Measurements from ENCODE around the gene TMEM120B.

The TMEM120B gene

DNA sequence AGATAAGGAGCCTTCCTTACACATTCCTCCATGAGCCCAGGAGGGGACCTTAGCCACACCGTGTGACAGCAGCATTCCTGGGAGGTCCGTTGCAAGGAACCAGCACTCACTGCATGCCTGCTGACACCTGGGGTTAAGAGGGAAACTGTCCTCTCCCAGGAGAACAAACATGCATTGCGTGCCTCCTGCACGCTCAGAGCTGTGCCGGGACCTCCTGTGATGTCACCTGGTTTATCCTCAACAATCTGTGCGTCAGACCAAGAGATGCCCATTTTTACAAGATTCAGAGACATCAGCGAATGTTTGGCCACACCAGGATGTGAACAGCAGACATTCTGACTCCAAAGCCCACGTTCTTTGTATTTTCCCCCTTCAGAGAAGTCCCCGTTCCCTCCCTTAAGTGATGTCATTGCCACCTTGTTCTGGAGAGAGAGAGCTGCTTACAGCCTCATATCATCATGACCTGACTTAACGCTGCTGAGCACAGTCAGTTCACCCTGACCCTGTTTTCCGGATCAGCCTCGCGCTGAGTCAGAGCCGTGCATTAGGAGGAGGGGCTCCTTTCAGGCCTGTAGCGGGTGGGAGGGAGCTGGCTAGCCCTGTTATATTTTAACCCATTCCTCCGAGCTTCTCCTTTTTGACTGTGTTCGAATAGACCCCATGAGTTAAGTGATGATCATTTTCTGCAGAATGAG is 36.2 kb downstream of the TMEM120B start:
- Histone ChIP-seq H4K20me1 (ENCODE audit: insufficient read depth) (no peaks in the 10 kb centered on the region), H2AFZ (ENCODE audit: low read depth) (no peak overlapping the region), H3K27me3 (ENCODE audit: insufficient read depth, low read depth) (no peaks in the 10 kb centered on the region), H3K79me2 (ENCODE audit: insufficient read depth, low read depth) (no peaks in the 10 kb centered on the region), H3K27ac (no peak overlapping the region), H3K4me3 (IDR thresholded peaks at IDR 0.05; ENCODE audit: insufficient read depth, low read depth, low read length) (no peak overlapping the region), H3K9ac (no peak overlapping the region), H3K4me1 (ENCODE audit: low read depth, poor library complexity, severe bottlenecking) (no peaks in the 10 kb centered on the region), H3K4me2 (no peak overlapping the region), H3K36me3 (ENCODE audit: insufficient read depth) (no peaks in the 10 kb centered on the region)
- TF ChIP-seq, protein P1, sequence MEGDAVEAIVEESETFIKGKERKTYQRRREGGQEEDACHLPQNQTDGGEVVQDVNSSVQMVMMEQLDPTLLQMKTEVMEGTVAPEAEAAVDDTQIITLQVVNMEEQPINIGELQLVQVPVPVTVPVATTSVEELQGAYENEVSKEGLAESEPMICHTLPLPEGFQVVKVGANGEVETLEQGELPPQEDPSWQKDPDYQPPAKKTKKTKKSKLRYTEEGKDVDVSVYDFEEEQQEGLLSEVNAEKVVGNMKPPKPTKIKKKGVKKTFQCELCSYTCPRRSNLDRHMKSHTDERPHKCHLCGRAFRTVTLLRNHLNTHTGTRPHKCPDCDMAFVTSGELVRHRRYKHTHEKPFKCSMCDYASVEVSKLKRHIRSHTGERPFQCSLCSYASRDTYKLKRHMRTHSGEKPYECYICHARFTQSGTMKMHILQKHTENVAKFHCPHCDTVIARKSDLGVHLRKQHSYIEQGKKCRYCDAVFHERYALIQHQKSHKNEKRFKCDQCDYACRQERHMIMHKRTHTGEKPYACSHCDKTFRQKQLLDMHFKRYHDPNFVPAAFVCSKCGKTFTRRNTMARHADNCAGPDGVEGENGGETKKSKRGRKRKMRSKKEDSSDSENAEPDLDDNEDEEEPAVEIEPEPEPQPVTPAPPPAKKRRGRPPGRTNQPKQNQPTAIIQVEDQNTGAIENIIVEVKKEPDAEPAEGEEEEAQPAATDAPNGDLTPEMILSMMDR (conservative IDR thresholded peaks at IDR 0.05; ENCODE audit: low read depth, low read length), result no peak

- no peak overlapping the region for H3K9ac ChIP-seq
- no peaks in the 10 kb centered on the region for H4K20me1 ChIP-seq (ENCODE audit: insufficient read depth)
- no peaks in the 10 kb centered on the region for H3K79me2 ChIP-seq (ENCODE audit: insufficient read depth, low read depth)
- H3K4me3 ChIP-seq (IDR thresholded peaks at IDR 0.05; ENCODE audit: insufficient read depth, low read depth, low read length), result no peak overlapping the region
- H3K27ac ChIP-seq, result no peak overlapping the region
- H3K27me3 ChIP-seq (ENCODE audit: insufficient read depth, low read depth), result no peaks in the 10 kb centered on the region
- no peaks in the 10 kb centered on the region for H3K4me1 ChIP-seq (ENCODE audit: low read depth, poor library complexity, severe bottlenecking)
- TF ChIP-seq, protein P1 (conservative IDR thresholded peaks at IDR 0.05; ENCODE audit: low read depth, low read length), result no peak
- no peaks in the 10 kb centered on the region for H3K36me3 ChIP-seq (ENCODE audit: insufficient read depth)
- no peak overlapping the region for H3K4me2 ChIP-seq
- no peak overlapping the region for H2AFZ ChIP-seq (ENCODE audit: low read depth)
Measured at GRCh38 chr12:121749267-121749666, 36.7 kb downstream of the TMEM120B start.

GRCh38 chr12:121750507-121750955 is 38.0 kb downstream of the TMEM120B start:
- Histone ChIP-seq H4K20me1 (ENCODE audit: insufficient read depth) (no peaks in the 10 kb centered on the region), H3K36me3 (ENCODE audit: insufficient read depth) (no peaks in the 10 kb centered on the region), H3K4me1 (ENCODE audit: low read depth, poor library complexity, severe bottlenecking) (no peaks in the 10 kb centered on the region), H3K4me2 (no peak overlapping the region), H3K27me3 (ENCODE audit: insufficient read depth, low read depth) (no peaks in the 10 kb centered on the region), H2AFZ (ENCODE audit: low read depth) (no peak overlapping the region), H3K27ac (no peak overlapping the region), H3K79me2 (ENCODE audit: insufficient read depth, low read depth) (no peaks in the 10 kb centered on the region), H3K4me3 (IDR thresholded peaks at IDR 0.05; ENCODE audit: insufficient read depth, low read depth, low read length) (no peak overlapping the region), H3K9ac (no peak overlapping the region)
- TF ChIP-seq, protein P1 (conservative IDR thresholded peaks at IDR 0.05; ENCODE audit: low read depth, low read length), result no peak

DNA sequence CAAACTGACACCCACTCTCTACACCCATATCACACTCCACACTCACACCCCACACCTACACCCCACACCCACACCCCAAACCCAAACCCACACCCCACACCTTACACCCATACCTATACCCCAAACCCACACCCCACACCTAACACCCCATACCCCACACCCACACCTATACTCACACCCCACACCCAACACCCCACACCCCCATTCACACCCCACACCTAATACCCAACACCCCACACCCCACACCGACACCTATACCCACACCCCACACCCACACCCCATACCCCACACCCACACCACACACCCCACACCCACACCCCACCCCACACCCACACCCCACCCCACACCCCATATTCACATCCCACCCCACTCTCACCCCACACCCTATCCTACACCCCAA is 38.5 kb downstream of the TMEM120B start:
- H3K79me2 ChIP-seq (ENCODE audit: insufficient read depth, low read depth), result no peaks in the 10 kb centered on the region
- H3K36me3 ChIP-seq (ENCODE audit: insufficient read depth), result no peaks in the 10 kb centered on the region

More for the DNA sequence above, 38.5 kb downstream of the TMEM120B start:
- H3K27ac ChIP-seq, result no peak overlapping the region
- TF ChIP-seq, protein P1 (conservative IDR thresholded peaks at IDR 0.05; ENCODE audit: low read depth, low read length), result no peak
- no peak overlapping the region for H3K4me2 ChIP-seq
- H2AFZ ChIP-seq (ENCODE audit: low read depth), result no peak overlapping the region
- no peaks in the 10 kb centered on the region for H3K27me3 ChIP-seq (ENCODE audit: insufficient read depth, low read depth)
- no peak overlapping the region for H3K4me3 ChIP-seq (IDR thresholded peaks at IDR 0.05; ENCODE audit: insufficient read depth, low read depth, low read length)
- H3K4me1 ChIP-seq (ENCODE audit: low read depth, poor library complexity, severe bottlenecking), result no peaks in the 10 kb centered on the region
- no peaks in the 10 kb centered on the region for H4K20me1 ChIP-seq (ENCODE audit: insufficient read depth)
- H3K9ac ChIP-seq, result no peak overlapping the region

All from KMS-11 (cell line).